Measurements from ENCODE around the gene DVL2.

The DVL2 gene

DNA sequence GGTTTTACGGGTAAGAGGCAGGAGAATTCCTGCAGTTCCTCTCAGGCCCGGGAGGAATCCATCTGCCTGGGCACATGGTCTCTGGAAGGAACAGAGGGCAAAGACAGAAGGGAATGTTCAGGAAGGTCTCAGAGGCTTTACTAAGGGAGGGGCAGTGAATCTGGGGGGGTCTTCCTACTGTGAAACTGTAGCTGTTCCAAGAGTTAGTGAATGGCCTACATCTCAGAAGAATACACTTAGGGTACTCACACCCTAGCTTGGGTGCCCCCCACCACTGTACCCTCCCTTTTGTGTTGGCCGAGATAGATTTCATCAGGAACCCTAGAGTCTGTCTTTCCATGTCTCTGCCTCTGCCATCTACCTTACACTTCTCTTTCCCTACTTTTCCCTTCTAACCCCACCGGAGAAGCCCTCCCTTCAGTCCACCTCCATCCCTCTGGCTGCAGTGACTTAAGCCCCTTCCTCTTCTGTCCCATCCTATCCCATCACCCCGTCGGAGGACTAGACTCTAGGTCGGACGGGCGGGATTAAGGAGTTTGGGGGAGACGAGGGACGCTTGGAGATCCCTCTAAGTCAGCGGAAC, 15.0 kb downstream of the DVL2 start:
- DNase-seq, result no peak

- no peak for DNase-seq
Measured at GRCh38 chr17:7218758-7219157, 15.6 kb downstream of the DVL2 start.

DNA sequence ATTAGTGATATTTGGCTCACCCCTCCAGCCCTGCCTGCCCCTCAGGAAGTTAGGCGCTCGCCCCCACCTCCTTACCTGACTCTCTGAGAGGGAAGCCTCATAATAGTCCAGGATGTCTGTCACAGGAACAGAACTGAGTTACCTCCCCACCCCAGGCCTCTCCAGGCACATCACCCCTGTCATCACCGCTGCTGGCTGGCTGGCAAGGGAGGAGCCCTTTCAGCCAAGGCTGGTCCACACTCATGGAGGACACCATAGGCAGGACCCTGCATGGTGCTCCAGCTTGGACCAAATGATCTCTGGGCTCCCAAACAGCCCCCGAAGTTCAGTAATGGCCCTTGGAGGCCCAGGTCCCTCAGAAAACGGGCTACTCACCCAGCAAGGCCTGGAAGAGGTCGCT, 16.2 kb downstream of the DVL2 start:
- DNase-seq, result no peak

DNA sequence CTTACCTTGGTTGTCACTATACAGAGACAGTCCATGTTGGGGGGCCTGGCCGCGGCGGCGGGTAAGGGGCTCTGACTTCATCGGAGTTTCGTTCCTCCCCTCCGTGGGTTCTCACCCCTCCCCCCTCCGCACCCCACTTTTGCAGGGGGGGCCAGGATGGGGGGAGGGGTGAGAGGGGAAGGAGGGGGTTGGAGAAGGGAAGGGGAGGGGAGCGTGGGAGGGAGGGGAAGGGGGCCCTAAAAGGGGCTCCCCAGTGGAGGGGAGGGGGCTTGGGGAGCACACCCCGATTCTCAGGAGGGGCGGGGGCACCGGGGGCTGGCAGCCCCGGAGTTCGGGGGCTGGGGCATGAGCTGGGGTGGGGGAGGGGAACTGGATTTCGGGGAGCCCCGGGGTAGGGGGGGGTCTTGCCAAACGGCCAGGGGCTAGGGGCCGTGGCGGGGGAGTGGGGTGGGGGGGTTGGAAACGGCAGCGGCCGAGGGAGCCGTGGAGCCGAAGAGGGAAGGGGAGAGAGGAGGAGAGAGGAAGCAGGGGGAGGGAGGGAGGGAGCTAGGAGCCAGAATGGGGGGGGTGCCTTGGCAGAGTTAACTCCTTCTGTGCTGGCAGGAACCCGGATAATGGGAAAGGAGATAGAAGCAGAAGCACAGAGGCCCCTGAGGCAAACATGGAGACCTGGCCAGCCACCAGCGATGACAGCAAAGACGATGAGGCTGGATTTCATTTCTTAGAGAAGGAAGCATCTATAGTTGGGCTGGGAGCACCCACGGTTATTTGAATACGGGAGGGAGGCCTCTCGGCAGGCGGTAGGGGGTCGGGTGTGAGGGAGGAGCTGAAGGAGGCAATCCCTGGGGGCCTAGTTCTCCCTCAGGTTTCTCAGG, 17.0 kb downstream of the DVL2 start:
- DNase-seq, result no peak

- DNase-seq, result no peak
Measured at GRCh38 chr17:7216242-7217112, 17.8 kb downstream of the DVL2 start.

- DNase-seq, result no peak
Measured at GRCh38 chr17:7215652-7216180, 18.6 kb downstream of the DVL2 start.

DNA sequence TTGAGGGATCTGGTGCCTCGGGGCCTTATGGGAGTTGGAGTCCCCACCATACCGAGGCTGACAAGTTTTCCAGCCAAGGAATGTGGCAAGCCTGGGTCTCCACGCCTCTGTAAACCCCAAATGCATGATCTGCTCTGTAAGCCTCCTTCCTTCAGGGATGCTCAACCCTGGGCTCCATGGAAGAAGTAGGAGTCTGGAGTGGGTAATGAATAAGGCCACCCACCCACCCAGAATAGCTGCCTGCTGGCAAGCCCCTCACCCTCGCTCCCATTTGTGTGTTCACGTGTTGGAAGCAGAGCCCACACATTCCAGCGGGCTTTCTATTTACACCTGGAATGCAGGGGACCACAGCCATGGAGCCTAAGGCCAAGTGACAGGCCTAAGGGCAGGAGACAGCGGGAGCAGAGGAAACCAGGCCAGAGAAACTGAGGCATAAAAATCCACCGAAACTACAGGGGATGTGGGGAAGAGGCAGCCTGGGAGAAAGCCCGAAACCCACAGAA, 19.1 kb downstream of the DVL2 start:
- DNase-seq, result no peak

GRCh38 chr17:7214300-7215135, 19.8 kb downstream of the DVL2 start:
- DNase-seq, result peak; percentile 100

DNA sequence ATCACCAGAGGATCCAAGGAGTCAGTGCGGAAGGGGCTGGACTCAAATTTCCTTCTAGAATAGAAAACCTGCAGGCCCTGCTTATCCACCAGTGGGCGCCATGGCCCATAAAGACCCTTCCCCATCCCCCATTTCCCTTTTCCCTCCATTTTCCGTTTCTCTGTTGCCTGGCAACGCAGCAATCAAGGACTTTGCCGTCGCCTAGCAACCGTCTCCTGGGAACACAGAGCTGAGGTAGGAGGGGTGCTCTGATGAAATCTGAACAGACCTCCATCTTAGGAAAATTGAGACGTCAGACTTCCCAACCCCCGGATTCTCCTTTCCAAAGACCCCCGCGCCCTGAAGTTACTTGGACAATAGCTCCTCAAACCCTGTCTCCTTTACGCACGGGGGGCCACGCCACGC, 20.4 kb downstream of the DVL2 start:
- DNase-seq, result peak in 1 of 2 experiments; percentile 58

- DNase-seq, result no peak
Measured at GRCh38 chr17:7211491-7212273, 22.6 kb downstream of the DVL2 start.

DNA sequence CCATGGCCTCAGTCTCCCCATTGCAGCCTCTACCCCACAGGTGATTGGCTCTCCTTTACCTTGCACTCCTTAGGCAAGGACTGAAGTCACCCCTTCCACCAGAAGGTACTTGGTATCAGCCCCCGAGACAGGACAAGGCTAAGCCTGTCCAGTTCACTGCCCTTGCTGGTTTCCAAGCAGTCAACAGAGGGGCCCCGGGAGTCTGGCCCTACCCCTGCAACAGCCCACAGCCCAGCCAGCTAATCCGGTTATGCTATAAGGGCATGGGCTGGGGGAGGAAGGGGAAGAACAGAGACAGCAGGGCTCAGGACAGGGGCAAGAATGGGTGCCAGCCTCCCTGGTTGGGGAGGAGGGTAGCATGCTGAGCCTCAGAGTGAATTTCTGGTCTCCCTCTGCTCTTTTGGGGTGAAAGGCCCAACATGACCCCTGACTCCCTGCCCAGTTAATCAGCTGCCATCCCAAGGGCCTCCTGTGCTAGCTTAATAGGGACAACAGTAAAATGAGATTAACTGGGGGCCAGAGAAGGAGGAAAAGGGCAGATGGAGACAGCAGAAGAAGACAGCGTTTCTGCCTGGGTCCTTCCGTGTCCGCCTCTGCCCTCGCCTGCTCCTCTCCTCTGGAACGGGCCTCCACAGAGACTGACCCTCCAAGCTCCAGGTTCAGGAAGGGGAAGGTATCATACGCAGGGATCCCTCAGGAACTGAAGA, 25.4 kb downstream of the DVL2 start:
- DNase-seq, result no peak

DNA sequence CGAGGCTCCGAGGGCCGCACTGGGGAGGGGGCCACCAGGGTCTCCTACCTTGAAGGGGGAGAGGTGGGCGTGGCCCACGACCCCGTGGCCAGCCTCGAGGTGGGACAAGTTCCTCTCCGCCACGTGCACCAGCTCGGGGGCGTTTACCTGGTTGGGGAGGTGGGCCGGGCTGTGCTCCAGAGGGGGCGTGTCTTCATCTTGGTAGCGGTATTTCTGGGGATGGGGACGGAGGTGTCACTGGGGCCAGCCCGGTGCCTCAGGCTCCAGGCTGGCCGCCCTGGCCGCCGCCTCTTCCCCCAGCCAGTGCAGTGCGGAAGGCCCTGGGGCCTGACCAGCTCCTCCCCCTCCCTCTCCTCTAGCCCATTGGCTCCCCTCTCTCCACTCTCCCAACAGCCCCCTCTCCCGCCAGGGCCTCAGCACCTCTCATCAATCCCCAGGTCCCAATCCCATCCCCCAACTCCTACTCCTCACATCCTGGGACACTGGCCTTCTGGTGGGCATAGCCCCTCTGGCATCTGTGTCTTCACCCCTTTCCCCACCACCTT, 26.2 kb downstream of the DVL2 start:
- DNase-seq, result no peak

- no peak for DNase-seq
Measured at GRCh38 chr17:7207120-7208001, 27.0 kb downstream of the DVL2 start.

- DNase-seq, result no peak
Measured at GRCh38 chr17:7205561-7205960, 28.8 kb downstream of the DVL2 start.

DNA sequence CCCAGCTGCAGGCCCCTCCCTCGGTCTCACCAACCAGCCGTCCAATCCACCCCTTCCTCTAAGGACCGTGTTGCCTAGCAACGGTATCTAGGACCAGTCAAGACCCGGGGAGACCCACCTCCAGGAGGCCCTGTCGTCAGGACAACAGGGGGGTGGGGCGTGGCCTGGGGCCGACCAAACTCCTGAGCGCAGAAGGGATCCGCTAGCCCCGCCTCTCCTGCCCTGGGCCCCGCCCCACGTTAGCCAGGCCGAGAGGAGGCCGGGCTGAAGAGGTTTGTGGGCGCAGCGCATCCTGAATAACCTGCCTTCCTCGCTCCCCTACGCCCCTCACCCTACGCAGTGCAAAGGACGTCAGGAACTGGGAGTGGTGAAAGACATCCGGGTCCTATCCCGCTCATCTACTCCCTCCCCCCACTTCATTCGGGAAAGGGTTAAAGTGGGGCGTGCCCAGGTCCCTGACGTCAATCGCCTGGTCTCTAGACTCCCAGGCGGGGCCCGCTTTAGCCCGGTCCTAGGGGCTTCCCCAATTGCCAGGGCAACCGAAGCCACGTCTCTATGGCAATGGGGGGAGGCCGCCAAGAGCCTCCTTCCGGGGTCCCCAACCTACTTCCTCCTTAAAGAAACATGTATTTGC, 29.4 kb downstream of the DVL2 start:
- peak; percentile 96 for DNase-seq

DNA sequence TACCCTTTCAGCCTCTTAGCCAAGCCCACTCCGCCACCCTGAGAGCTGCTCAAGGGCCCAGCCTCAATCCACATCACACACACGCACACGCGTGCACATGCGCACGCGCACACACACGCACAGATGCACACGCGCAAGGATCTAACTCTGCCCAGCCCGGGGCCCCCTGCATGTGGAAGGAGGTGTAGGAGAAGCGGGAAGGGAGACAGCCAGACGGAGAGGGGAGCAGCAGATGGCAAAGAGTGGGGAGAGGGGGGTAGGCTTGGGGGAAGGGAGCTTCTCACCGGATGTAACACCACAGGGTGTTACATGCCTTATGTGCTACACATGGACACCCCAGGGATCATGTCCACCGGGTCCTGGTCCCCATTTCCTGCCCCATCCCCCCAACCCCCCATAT, 30.0 kb downstream of the DVL2 start:
- no peak for DNase-seq

DNA sequence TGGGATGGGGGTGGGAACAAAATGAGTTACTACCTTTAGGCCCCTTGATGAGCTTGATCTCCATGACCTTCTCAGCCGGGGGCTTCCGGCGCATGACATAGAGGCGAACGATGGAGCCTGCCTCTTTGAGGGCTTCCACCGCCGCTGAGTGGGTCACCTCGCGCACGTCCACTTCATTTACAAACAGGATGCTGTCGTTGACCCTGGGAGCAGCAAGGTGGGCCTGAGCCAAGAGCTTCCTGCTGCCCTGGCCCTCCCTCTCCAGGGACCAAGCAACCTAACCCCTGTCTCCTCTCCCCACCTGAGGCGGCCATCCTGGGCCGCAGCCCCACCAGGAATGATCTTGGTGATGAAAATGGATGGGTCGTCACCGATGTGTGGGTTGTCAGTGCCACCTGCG, 30.9 kb downstream of the DVL2 start:
- no peak for DNase-seq

GRCh38 chr17:7196651-7197401, 37.5 kb downstream of the DVL2 start:
- DNase-seq, result no peak
